Hypothalamus (tissue), 51 donors: ENCODE results near the gene PLXNB2.
"Not testable (repeated sequence)": the region's sequence is repeated elsewhere in the genome, so short reads cannot be mapped to it uniquely, and the experiment has no call there.

ENCODE experiments used
- DNase-seq, 51 donors: peaks; one replicate each; lab custom pipeline; 2025; lab: John Stamatoyannopoulos, UW

PLXNB2 gene

GRCh38 chr22:50326225-50326955, 18.9 kb upstream of the PLXNB2 start:
- peak in 3 of 51 donors; percentile 45 to 73 (median 62) for DNase-seq

GRCh38 chr22:50325444-50326224, 18.2 kb upstream of the PLXNB2 start:
- DNase-seq: no peak

DNA sequence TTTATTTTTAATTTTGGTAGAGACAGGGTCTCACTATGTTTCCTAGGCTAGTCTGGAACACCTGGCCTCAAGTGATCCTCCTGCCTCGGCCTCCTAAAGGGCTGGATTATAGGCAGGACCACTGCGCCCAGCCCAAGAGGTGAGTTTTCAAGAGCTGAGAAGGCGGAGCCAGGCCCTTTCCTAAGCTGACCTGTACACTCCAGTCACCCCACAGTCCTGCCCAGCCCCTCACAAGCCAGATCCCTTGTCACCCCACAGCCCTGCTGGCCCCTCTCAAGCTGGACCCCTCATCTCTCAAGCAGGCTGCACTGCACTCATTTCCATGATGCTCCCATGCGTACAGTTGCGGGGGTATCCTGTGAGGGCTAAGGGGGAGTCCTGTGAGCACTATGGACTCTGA, 16.5 kb upstream of the PLXNB2 start:
- no peak for DNase-seq

DNA sequence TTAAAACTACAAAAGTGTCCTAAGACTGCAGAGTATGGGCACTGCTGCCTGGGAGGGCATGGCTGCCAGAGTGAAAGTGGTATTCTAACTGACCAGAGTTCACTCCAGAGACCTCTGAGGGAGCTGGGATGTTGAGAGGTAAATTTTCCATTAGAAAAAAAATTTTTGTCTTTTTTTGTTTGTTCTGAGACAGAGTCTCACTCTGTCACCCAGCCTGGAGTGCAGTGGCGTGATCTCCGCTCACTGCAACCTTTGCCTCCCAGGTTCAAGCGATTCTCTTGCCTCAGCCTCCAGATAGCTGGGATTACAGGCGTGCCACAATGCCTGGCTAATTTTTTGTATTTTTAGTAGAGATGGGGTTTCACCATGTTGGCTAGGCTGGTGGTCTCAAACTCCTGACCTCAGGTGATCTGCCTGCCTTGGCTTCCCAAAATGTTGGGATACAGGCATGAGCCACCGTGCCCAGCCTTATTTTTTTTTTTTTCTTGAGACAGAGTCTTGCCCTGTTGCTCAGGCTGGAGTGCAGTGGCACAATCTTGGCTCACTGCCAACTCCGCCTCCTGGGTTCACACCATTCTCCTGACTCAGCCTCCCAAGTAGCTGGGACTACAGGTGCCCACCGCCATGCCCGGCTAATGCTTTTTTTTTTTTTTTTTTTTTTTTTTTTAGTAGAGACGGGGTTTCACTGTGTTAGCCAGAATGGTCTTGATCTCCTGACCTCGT, 15.1 kb upstream of the PLXNB2 start:
- not testable (repeated sequence) for DNase-seq

DNA sequence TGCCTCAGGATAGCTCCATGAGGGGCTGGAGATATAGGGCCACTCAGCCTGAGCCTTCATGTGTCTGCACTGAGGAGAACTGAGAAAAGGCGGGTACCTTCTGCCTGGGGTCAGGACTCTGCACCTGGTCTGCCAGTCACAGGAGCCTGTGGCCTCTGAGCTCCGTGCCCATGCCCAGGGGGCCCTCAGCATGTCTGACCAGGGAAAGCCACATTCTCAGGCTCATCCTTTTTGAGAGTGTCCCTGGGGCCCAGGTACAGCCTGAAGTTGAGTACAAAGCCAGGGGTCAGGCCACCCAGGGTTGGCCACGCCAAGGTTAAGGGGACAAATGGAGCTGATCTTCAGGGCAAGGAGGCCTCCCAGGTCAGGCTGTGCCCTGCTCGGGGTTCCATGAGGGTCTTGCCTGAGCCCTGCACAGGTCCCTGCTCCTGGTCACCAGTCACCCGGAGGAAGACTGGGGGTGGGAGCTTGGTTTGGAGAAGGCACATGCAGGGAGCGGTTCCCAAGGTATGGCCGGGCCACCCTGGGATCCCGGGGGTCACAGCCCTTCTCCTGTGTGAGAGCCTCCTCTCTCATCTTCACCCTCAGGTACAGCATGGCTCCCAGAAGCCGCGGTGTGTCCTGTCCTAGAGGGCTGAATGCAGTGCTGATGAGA, 13.4 kb upstream of the PLXNB2 start:
- no peak for DNase-seq

- no peak for DNase-seq
Observed at GRCh38 chr22:50320116-50320515, 12.7 kb upstream of the PLXNB2 start.

- DNase-seq: no peak
Observed at GRCh38 chr22:50319503-50319951, 12.1 kb upstream of the PLXNB2 start.

DNA sequence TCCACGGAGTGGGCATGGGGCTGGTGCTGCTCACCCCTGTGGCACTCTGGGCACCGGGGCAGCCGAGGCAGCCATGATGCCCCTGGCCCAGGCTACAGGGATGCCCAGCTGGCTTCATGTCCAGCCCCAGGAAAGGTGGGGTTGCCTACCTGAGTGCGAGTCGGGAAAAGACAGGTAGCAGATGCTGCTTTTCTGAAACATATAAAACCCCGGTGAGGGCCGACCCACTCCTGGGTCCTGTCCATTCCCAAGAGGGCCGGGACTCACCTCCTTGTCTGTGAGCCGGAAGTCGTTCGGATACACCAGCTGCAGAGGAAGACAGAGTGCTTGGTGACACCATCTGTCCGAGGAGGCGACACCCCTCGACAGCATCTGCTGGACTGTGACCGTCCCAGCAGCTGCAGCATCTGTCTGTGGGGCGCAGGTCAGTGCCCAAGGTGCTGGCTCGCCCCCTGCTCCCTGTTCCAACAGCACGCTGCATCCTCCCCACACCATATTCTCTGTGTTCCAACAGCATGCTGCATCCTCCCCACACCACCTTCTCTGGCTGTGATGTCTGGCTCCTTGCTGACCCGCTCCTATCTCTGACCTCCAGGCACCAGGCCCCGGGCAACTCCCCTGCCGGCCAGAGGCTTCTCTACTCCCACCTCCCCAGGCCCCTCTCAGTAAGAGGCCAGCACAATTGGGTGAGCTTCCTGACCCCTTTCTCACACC, 11.4 kb upstream of the PLXNB2 start:
- DNase-seq: no peak

DNA sequence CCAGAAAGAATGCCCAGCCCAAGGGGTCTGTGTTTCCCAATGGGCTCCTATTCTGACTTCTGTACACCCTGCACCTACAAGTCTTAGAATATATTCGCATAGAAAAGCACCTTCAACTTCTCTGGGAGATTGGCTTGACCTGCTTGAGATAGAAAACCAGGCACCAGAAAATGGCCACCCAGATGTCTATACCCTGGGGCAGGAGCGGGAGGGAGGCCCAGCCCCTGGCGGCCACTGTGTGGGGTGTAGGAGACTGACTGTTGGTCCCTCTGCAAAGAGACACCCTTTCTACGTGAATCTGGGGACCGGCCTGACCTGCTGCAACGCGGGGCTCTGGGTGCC, 10.9 kb upstream of the PLXNB2 start:
- no peak for DNase-seq

DNA sequence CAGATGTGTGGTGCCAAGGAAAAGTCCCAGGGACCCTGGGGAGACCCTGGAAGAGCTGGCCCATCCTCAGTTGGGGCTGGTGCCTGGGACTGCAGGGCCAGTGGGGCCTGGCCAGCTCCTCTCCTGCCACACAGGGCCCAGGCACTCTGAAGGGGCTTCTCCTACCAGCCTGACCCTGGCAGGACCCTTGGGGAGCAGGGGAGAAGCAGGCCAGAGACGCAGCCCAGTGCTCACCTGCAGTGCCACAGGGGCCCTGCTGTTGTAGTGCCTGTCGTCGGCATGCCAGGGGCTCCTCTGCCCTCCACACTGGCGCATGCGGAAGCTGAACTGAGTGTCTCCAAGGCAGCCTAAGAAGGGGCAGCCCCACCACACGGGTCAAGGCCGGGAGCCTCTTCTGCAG, 10.2 kb upstream of the PLXNB2 start:
- no peak for DNase-seq

DNA sequence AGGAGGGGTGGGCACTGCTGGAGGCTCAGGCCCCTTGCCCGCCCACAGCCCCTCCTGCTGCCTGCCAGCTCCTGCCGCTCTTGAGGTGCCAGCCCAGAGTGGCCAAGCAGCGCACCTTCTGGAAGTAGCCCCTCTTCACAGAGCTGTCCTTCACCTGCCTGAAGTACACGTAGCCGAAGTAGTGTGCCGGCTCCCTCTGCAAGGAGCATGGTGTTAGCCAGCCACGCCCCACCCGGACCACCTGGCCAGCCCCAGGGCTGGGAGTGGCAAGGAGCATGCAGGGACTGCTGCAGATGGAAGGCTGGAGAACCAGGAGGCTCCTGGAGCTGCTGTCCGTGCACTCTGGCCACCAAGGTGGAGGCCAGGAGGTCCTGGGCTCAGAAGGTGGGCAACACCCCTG, 9.7 kb upstream of the PLXNB2 start:
- no peak for DNase-seq

DNA sequence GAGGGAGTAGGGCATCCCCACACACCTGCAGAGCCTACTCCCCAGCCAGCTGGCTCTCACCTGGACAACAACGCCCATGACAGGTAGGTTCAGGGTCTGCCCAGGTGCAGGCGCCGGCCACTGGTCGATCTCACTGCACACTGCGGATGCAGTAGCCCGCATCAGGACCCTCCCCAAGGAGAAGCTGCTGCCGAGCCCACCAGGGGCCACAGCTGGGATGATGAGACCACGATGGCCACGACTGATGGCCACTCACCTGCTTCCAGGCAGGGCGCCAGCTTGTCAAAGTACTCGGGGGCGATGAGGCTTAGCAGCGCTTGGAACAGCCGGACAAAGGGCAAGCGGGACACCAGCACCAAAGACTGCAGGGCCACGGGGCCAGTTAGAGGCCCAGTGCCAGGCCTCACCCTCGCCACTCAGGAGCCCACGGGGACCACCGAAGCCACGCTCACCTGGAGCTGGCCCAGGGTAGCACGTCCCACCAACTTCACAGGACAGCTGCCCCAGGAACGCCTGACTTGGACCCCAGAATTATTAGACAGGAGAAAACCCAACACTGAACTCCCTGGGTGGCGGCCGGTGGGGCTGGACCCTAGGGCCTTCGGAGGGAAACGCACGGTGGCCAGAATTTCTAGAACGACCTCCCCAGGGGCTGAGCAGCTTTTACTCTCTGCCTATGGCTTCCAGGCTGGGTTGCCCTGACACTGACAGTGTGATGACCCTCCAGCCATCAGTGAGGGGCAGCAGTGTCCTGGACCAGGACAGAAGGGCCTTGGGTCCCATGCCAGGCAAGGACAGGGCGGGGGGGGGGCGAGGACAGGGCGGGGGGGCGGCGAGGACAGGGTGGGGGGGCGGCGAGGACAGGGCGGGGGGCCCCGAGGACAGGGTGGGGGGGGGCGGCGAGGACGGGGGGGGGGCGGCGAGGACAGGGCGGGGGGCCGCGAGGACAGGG, 8.9 kb upstream of the PLXNB2 start:
- no peak for DNase-seq

DNA sequence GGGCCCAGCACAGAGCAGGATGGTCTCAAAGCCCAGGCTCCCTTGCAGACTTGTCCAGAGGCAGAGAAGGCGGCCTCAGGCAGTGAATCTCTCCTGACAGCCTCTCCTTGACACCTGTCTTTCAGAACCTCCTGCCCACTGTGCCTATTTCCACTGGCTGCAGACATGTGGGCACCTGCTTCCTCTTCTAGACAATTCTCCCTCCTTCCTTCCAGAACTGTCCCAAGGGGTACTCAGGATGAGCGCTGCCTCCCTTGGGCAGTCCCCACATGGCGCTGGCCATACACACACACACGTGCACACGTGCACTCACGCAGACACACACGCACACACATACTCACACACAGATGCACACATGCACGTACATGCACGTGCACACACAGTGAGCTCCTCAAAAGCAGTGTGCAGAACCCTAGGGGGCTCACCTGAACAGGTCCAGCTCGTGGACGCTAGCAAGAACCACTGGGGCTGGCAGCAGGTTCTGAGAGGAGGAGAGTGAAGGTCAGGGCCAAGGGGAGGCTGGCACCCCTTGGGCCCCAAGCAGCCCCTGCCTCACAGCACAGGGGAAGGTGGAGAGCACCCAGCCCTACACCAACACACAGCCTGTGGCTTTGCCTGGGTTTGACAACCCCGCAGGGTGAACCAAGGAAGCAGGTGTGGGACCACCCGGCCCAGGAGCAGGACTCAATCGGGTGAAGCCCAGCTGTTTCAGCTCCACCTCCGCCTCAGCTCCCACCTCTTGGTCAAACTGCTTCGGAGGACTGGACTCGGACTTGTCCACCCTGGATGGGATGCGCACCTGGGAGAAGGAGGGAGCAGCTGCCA, 8.1 kb upstream of the PLXNB2 start:
- no peak for DNase-seq

DNA sequence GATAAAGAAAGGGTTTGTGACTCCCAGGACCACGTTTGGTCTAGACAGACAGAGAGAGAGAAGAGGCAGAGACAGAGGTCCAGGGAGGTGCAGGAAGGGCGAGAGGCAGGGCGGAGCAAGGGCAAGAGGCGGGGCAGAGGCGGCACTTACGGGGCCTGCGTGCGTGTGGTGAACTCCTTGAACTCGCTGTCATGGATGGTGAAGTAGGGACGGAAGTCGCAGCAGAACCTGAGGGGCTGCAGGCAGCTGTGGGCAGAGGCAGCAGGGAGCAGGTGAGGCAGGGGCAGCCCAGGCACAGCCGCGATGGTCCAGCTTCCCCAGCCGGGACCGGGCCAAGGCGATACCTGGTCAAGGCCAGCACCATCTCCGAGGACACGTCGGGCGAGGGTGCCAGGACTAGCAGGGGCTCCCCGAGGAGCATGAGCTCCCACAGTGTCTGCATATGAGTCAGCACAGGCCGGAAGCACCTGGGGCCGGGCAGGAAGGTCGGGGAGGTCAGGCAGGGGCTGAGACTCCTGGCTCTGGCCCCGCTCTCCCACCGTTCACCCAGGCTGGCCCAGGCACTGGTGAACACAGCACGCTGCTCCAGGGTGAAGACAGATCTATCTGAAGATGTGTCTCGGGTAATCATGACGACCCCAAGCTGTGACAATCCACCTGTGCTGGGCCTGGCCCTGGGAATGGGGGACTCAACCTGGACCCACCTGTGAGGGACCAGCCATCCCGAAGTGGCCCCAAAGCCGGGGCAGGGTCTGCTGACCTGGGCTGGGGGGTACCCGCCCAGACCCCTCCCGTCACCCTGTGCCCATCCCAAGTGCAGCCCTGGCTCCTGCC, 7.2 kb upstream of the PLXNB2 start:
- DNase-seq: no peak

- DNase-seq: no peak
Observed at GRCh38 chr22:50314081-50314454, 6.6 kb upstream of the PLXNB2 start.

- no peak for DNase-seq
Observed at GRCh38 chr22:50313600-50313999, 6.2 kb upstream of the PLXNB2 start.

- DNase-seq: no peak
Observed at GRCh38 chr22:50313021-50313420, 5.6 kb upstream of the PLXNB2 start.

DNA sequence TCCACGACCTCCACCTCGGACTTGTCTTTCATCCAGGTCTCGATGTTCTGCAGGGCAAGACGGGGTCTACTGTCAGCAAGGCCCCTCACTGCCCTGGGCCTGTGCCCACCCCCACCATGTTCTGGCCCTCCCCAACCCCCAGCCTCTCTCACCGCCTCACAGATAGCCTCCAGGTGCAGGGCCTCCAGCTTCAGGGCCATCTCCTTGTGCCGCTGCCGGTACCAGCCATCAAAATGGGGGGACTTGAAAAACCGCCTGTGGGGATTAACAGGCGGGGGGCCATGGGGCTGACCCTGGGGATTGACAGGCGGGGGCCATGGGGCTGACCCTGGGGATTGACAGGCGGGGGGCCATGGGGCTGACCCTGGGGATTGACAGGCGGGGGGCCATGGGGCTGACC, 4.9 kb upstream of the PLXNB2 start:
- no peak for DNase-seq
